NT2/D1 (cell line): ENCODE results near the gene CELF4.

ENCODE experiments used
- SUZ12 ChIP-seq: IDR thresholded peaks from 2 replicates; pipeline ENCODE4 v1.6.1; 2011; ENCODE audit not compliant: insufficient read length, insufficient read depth; ENCODE audit errors: extremely low read depth
- ZNF274 ChIP-seq: IDR thresholded peaks from 2 replicates; pipeline ENCODE4 v1.6.1; 2011; ENCODE audit warnings: mild to moderate bottlenecking, low read depth, low read length

DNA sequence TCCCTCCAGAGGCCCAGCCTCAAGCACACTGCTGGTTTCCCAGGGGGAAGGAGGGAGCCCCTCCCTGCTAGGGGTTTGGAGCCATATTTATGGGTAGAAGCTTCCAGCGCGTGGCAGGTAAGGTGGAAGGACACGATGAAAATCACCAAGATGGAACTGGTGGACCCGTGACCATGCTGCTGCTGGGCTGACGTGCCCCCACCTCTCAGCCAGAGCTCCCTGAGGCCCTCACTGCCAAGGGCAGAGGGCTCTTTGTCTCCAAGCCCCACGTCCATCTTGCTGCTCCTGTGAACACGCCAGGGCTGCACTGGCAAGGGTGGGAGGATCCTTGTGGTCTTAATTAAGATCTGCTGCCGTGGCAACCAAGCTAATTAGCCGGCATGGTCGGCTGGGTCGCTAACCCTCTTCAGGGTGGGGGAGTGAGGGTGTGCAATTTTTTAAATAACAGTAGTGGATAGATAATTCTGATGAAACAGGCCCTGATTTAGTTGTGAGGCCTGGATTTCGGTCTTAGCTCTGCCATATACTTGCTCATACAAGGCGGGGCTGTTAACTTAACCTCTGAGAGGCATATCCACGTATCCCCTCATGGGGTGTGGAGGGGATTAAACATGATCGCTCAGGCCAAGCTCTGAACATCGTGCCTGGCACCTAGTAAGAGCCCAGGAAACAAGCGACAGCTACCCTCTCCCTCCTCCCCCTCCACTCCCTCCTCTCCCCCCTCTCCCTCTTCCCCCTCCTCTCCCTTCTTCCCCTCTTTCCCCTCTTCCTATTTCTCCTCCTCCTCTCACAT is 232.8 kb downstream of the CELF4 start:
- TF ChIP-seq SUZ12 (no peak), ZNF274 (no peak)
